Lung (tissue), 12 donors: ENCODE measurements around the gene SYTL2. TPM values are rescaled to one million over a fixed set of nuclear protein-coding genes. Genes with fewer than 3 reads are reported as not detected.

Experiments used
- ATAC-seq: fragments of 200-7000 bp; cut with Tn5 transposase; one replicate; pipeline ENCODE4 v1.9.1; 2020; ENCODE audit warnings: moderate number of reproducible peaks; ENCODE audit not compliant: insufficient read depth, low FRiP score
- DNase-seq, 3 donors: peaks; one replicate each; pipeline ENCODE4 v3.0.0-alpha.2; 2013 to 2017
- H3K27ac ChIP-seq, 2 donors: one replicate each; pipeline ENCODE4 v1.5.1; 2013; ENCODE audit warnings: mild to moderate bottlenecking in 2 of 2, moderate library complexity in 2 of 2, control low read depth in 1 of 2, inconsistent platforms in 1 of 2, low read depth in 1 of 2, low read length in 1 of 2
- H3K27me3 ChIP-seq, 3 donors: one replicate each; pipeline ENCODE4 v1.5.1; 2013; ENCODE audit warnings: low read length in 2 of 3; ENCODE audit not compliant: control insufficient read depth in 3 of 3, insufficient read depth in 3 of 3
- H3K36me3 ChIP-seq, 4 donors: one replicate each; pipeline ENCODE4 v1.5.1; 2013; ENCODE audit warnings: low read length in 4 of 4, mild to moderate bottlenecking in 1 of 4, moderate library complexity in 1 of 4; ENCODE audit not compliant: control insufficient read depth in 4 of 4, insufficient read depth in 4 of 4
- H3K4me1 ChIP-seq, 5 donors: one replicate each; pipeline ENCODE4 v1.5.1; 2013; ENCODE audit warnings: low read length in 5 of 5, mild to moderate bottlenecking in 2 of 5, moderate library complexity in 1 of 5; ENCODE audit not compliant: control insufficient read depth in 5 of 5, insufficient read depth in 5 of 5
- H3K4me3 ChIP-seq: one replicate; pipeline ENCODE4 v1.5.1; 2013; ENCODE audit warnings: mild to moderate bottlenecking, control low read depth, moderate library complexity
- H3K9ac ChIP-seq, 2 donors: one replicate each; pipeline ENCODE4 v1.5.1; 2013; ENCODE audit warnings: low read length in 2 of 2, control low read depth in 1 of 2; ENCODE audit not compliant: insufficient read depth in 1 of 2
- H3K9me3 ChIP-seq, 4 donors: one replicate each; pipeline ENCODE4 v1.5.1; 2013; ENCODE audit warnings: low read length in 3 of 4, mild to moderate bottlenecking in 1 of 4, moderate library complexity in 1 of 4; ENCODE audit not compliant: control insufficient read depth in 4 of 4, insufficient read depth in 3 of 4
- CTCF ChIP-seq: IDR thresholded peaks from 2 replicates; pipeline ENCODE4 v1.5.1; 2012; ENCODE audit warnings: mild to moderate bottlenecking; ENCODE audit errors: control extremely low read depth, extremely low read depth
- WGBS, 2 donors: extraction: QIAGEN DNeasy Blood & Tissue Kit; methylation state at CpG; one replicate each; pipeline ENCODE4 v1.1.7; 2013; 5-methylcytosine and 5-hydroxymethylcytosine counted together
- polyA plus RNA-seq, 2 donors: library from polyadenylated mRNA; stranded (reverse); fragments of 200-250 nt; gene quantifications; one replicate each; pipeline ENCODE4 v1.2.1, GENCODE V29; 2013
- total RNA-seq, 2 donors: library from RNA; depleted of rRNA in 1 of 2; stranded (reverse); fragments of >200 nt in 1 of 2; gene quantifications; one replicate each; pipeline ENCODE4 v1.2.1, GENCODE V29; 2014 to 2021
- donor health status: control.
- donor health status: control.
- donor health status: Bipolar disorder and iron deficiency.
- donor health status: healthy.
- donor health status: DM: yes; HTN: yes; CAD: no.

The SYTL2 gene
- total and polyA plus RNA-seq, 4 donors = 6.7 to 39.0 (median 16.5) TPM

DNA sequence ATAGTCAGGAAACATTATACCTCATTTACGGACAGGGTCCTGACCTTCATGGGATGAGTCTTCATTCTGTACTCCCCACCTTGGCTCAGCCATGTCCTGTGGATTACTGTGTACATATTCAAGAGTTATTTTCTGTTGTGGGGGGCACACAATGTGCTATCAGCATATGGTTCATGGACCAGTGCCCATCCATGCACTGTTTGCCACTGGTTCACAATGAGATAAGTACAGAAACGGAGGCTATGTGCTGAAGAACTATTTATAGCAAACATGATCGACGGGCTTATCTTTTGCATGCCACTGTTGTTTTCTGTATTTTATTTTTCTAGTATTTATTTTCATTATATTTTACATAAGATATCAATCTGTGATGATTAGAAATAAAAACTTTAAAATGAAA, 68.6 kb downstream of the SYTL2 start:
- Histone ChIP-seq H3K4me1 (peaks cover 1 to 31% (median 14%) of the 10 kb centered on the region in 5 donors), H3K36me3 (peaks cover 0 to 3% (median 0%) of the 10 kb centered on the region in 4 donors), H3K9me3 (no peaks in the 10 kb centered on the region), H3K4me3 (no peak overlapping the region), H3K9ac (no peak overlapping the region), H3K27ac (peak overlapping the region in 1 of 2 donors; percentile 64), H3K27me3 (no peaks in the 10 kb centered on the region)
- DNase-seq (no peak), ATAC-seq (no peak)
- no peak for TF ChIP-seq CTCF
- 71 to 85% methylated on average over 4 of the region's 4 CpGs for WGBS, 2 donors

DNA sequence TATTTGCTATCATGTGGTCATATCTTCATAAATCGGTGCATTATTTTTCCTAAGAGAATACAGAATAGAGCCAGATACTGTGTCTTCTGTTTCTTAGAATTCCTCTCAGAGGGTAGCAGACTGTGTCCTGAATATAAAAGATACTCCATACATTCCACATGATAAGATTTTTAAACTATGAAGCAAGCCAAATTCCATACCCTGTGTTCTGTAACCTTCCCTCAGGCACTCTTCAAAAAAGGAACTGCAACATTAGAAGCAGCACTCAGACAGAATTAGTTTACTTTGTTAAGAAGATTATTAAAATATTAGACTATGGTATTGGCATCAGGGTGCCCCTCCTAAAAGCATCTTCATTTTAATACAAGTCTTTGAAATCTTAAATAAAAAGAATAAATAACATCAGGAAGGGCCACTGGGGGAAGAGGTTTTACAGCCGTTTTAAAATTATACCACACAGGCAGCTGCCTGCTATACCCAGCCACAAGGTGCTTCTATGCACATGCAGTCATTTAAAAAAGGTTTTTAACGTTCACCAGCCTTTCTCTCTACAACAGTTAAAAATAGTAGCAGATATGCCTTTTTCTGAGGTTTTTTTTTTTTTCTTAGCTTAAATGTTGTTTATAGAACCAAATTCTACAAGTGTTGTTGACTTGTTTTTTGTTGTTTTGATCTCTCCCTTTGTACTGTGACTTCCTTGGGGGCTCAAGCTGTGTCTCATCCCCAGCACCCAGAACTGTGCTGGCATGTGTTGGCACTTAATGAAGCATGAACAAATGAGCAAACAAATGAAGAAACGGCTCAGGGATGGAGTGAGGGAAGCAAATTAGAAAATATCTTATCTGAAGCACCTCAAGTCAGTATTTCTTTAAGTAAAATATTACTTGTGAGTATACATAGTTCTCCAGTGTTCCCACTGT, 70.2 kb downstream of the SYTL2 start:
- Histone ChIP-seq H3K36me3 (peaks cover 0 to 3% (median 0%) of the 10 kb centered on the region in 4 donors), H3K27me3 (no peaks in the 10 kb centered on the region), H3K9me3 (no peaks in the 10 kb centered on the region), H3K4me1 (peaks cover 1 to 47% (median 14%) of the 10 kb centered on the region in 5 donors), H3K4me3 (no peak overlapping the region), H3K9ac (peak overlapping the region in 1 of 2 donors; percentile 42), H3K27ac (no peak overlapping the region)
- no peak for TF ChIP-seq CTCF
- no peak for ATAC-seq
- peak; percentile 62 to 80 (median 76) for DNase-seq
- WGBS, 2 donors = 35 to 42% methylated on average over 4 of the region's 4 CpGs

DNA sequence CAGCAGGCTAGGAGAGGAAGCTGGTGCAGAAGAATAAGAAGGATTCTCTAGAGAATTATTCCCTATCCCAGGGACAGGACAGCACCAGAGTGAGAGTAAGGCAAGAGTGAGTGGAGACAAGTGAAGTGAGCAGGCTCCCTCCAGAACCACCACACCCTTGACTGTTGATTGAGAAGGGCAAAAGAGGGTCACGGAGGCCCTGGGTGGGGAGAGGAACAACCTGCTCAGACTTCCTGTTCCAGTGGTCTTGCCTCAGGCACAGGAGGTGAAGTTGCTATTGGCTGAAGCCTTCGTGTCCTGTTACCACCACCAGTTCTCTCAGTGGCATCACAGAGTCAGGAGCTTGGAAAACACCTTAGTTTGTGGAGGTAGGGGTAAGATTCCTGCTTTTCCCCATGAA, 73.2 kb downstream of the SYTL2 start:
- no peaks in the 10 kb centered on the region for H3K27me3 ChIP-seq
- peaks cover 0 to under 1% (median 0%) of the 10 kb centered on the region in 4 donors for H3K36me3 ChIP-seq
- H3K27ac ChIP-seq = no peak overlapping the region
- DNase-seq = no peak
- TF ChIP-seq CTCF = no peak
- WGBS, 2 donors = 19 to 50% methylated on average over 2 of the region's 2 CpGs
- no peak for ATAC-seq
- no peaks in the 10 kb centered on the region for H3K9me3 ChIP-seq
- no peak overlapping the region for H3K9ac ChIP-seq
- peaks cover 1 to 51% (median 14%) of the 10 kb centered on the region in 5 donors for H3K4me1 ChIP-seq
- H3K4me3 ChIP-seq = no peak overlapping the region
